ENCODE results near the gene DTD1.

DTD1 gene

GRCh38 chr20:18543932-18544331 lies 43.9 kb upstream of the DTD1 start:
- peaks cover 55% of the 10 kb centered on the region for H3K36me3 ChIP-seq (ENCODE audit: control insufficient read depth, low read length)
- no peak overlapping the region for H3K27ac ChIP-seq (ENCODE audit: low read depth, low read length)
- H4K20me1 ChIP-seq (ENCODE audit: control insufficient read depth, insufficient read depth, low read depth, low read length) = no peaks in the 10 kb centered on the region
- no peaks in the 10 kb centered on the region for H3K79me2 ChIP-seq (ENCODE audit: control insufficient read depth, low read length)
- peaks cover 2% of the 10 kb centered on the region; the same call in 1 of the 2 replicates for H3F3A ChIP-seq (ENCODE audit: control insufficient read depth, insufficient read depth)
- H3K4me2 ChIP-seq (ENCODE audit: low read length) = no peak overlapping the region
- H3K4me3 ChIP-seq (ENCODE audit: low read length) = no peak overlapping the region
- no peaks in the 10 kb centered on the region for H3K9me3 ChIP-seq (ENCODE audit: control insufficient read depth, insufficient read depth, low read length)
- TF ChIP-seq EZH2phosphoT487 (IDR thresholded peaks at IDR 0.05; ENCODE audit: borderline replicate concordance, low read length) = no peak
- no peak for TF ChIP-seq CTCF (IDR thresholded peaks at IDR 0.05; ENCODE audit: low read depth, low read length, poor library complexity, severe bottlenecking)
- no peaks in the 10 kb centered on the region for H3K9me2 ChIP-seq (replicated peaks; ENCODE audit: control insufficient read depth, low read length)
- H3K27me3 ChIP-seq (ENCODE audit: control insufficient read depth, low read length) = no peaks in the 10 kb centered on the region
- no peaks in the 10 kb centered on the region for H3K4me1 ChIP-seq (ENCODE audit: control insufficient read depth, low read length)

GRCh38 chr20:18545566-18545965 lies 42.3 kb upstream of the DTD1 start:
- Histone ChIP-seq H3K27me3 (ENCODE audit: control insufficient read depth, low read length) (no peaks in the 10 kb centered on the region), H4K20me1 (ENCODE audit: control insufficient read depth, insufficient read depth, low read depth, low read length) (no peaks in the 10 kb centered on the region), H3K79me2 (ENCODE audit: control insufficient read depth, low read length) (no peaks in the 10 kb centered on the region), H3K9me3 (ENCODE audit: control insufficient read depth, insufficient read depth, low read length) (no peaks in the 10 kb centered on the region), H3K4me3 (ENCODE audit: low read length) (no peak overlapping the region), H3K36me3 (ENCODE audit: control insufficient read depth, low read length) (peaks cover 61% of the 10 kb centered on the region), H3K27ac (ENCODE audit: low read depth, low read length) (no peak overlapping the region), H3F3A (ENCODE audit: control insufficient read depth, insufficient read depth) (peaks cover 2% of the 10 kb centered on the region; the same call in 1 of the 2 replicates), H3K9me2 (replicated peaks; ENCODE audit: control insufficient read depth, low read length) (no peaks in the 10 kb centered on the region), H3K4me1 (ENCODE audit: control insufficient read depth, low read length) (no peaks in the 10 kb centered on the region), H3K4me2 (ENCODE audit: low read length) (no peak overlapping the region)
- no peak for TF ChIP-seq EZH2phosphoT487 (IDR thresholded peaks at IDR 0.05; ENCODE audit: borderline replicate concordance, low read length)
- TF ChIP-seq CTCF (IDR thresholded peaks at IDR 0.05; ENCODE audit: low read depth, low read length, poor library complexity, severe bottlenecking) = no peak

- Histone ChIP-seq H4K20me1 (ENCODE audit: control insufficient read depth, insufficient read depth, low read depth, low read length) (no peaks in the 10 kb centered on the region), H3K9me2 (replicated peaks; ENCODE audit: control insufficient read depth, low read length) (no peaks in the 10 kb centered on the region), H3K36me3 (ENCODE audit: control insufficient read depth, low read length) (peaks cover 55% of the 10 kb centered on the region)
Observed at GRCh38 chr20:18548465-18548864, 39.4 kb upstream of the DTD1 start.

More at GRCh38 chr20:18548465-18548864, 39.4 kb upstream of the DTD1 start:
- Histone ChIP-seq H3K27ac (ENCODE audit: low read depth, low read length) (no peak overlapping the region), H3K9me3 (ENCODE audit: control insufficient read depth, insufficient read depth, low read length) (no peaks in the 10 kb centered on the region), H3F3A (ENCODE audit: control insufficient read depth, insufficient read depth) (no peaks in the 10 kb centered on the region), H3K27me3 (ENCODE audit: control insufficient read depth, low read length) (no peaks in the 10 kb centered on the region), H3K4me1 (ENCODE audit: control insufficient read depth, low read length) (no peaks in the 10 kb centered on the region), H3K4me3 (ENCODE audit: low read length) (no peak overlapping the region), H3K79me2 (ENCODE audit: control insufficient read depth, low read length) (no peaks in the 10 kb centered on the region), H3K4me2 (ENCODE audit: low read length) (no peak overlapping the region)
- TF ChIP-seq EZH2phosphoT487 (IDR thresholded peaks at IDR 0.05; ENCODE audit: borderline replicate concordance, low read length) (no peak), CTCF (IDR thresholded peaks at IDR 0.05; ENCODE audit: low read depth, low read length, poor library complexity, severe bottlenecking) (no peak)

Data from DOHH2 (cell line).